A549 (cell line): ENCODE data around the gene PDZD11.

Experiments used
- CEBPB ChIP-seq, 2 experiments: fragments of >200 bp in 1 of 2; sonication (Bioruptor Twin) in 1 of 2; formaldehyde crosslinking in 1 of 2; IDR thresholded peaks; 2 replicates each; pipeline ENCODE4 v1.6.1; 2012 to 2016
- CHD4 ChIP-seq: fragments of 200-600 bp; sonication (generic); IDR thresholded peaks from 2 replicates; pipeline ENCODE4 v1.6.1; 2016; ENCODE audit warnings: antibody characterized with exemption, mild to moderate bottlenecking, borderline replicate concordance
- EP300 ChIP-seq, 2 experiments: fragments of >200 bp; sonication (Bioruptor Twin); formaldehyde crosslinking; IDR thresholded peaks; 2 replicates in 1 of 2; 3 replicates in 1 of 2; pipeline ENCODE4 v1.6.1; 2016 to 2017
- HMGXB4 ChIP-seq: fragments of 250-450 bp; sonication (Bioruptor Pico); IDR thresholded peaks from 2 replicates; pipeline ENCODE4 v1.5.0; 2021; ENCODE audit warnings: mild to moderate bottlenecking, moderate library complexity, borderline replicate concordance
- HOXB13 ChIP-seq: fragments of 250-450 bp; sonication (Bioruptor Pico); IDR thresholded peaks from 2 replicates; pipeline ENCODE4 v1.5.0; 2020; ENCODE audit warnings: low read depth, mild to moderate bottlenecking, moderate library complexity
- JUN ChIP-seq, 2 experiments: fragments of >200 bp; sonication (Bioruptor Twin); formaldehyde crosslinking; IDR thresholded peaks; 2 replicates in 1 of 2; 3 replicates in 1 of 2; pipeline ENCODE4 v1.6.1; 2016 to 2017
- JUNB ChIP-seq: fragments of >200 bp; sonication (Bioruptor Twin); formaldehyde crosslinking; IDR thresholded peaks from 2 replicates; pipeline ENCODE4 v1.6.1; 2016
- NFE2L2 ChIP-seq: fragments of 150-350 bp; conservative IDR thresholded peaks from 2 replicates; pipeline ENCODE4 v1.6.1; 2014; ENCODE audit warnings: low read length
- ZC3H11A ChIP-seq: fragments of 450-650 bp; IDR thresholded peaks from 2 replicates; pipeline ENCODE4 v1.6.1; 2014; ENCODE audit warnings: antibody characterized with exemption, mild to moderate bottlenecking
- TF ChIP-seq, protein P1 (sequence below): fragments of >200 bp; sonication (Bioruptor Twin); formaldehyde crosslinking; IDR thresholded peaks from 3 replicates; pipeline ENCODE4 v1.5.1; 2016
- TF ChIP-seq, protein P2 (sequence below): fragments of 200-600 bp; sonication (generic); IDR thresholded peaks from 2 replicates; pipeline ENCODE4 v1.6.1; 2016; ENCODE audit warnings: antibody characterized with exemption, mild to moderate bottlenecking, moderate library complexity
- TF ChIP-seq, protein P3 (sequence below): IDR thresholded peaks from 2 replicates; pipeline ENCODE4 v1.6.1; 2012

GRCh38 chrX:70301716-70302115 lies 12.0 kb upstream of the PDZD11 start:
- TF ChIP-seq CHD4 (no peak), HMGXB4 (CRISPR knock-in tag) (no peak), JUNB (no peak), JUN (IDR thresholded peaks at IDR 0.05) (no peak), CEBPB (IDR thresholded peaks at IDR 0.05) (no peak), EP300 (IDR thresholded peaks at IDR 0.05) (no peak), ZC3H11A (no peak), NFE2L2 (no peak), HOXB13 (CRISPR knock-in tag) (no peak)
- TF ChIP-seq, protein P1, sequence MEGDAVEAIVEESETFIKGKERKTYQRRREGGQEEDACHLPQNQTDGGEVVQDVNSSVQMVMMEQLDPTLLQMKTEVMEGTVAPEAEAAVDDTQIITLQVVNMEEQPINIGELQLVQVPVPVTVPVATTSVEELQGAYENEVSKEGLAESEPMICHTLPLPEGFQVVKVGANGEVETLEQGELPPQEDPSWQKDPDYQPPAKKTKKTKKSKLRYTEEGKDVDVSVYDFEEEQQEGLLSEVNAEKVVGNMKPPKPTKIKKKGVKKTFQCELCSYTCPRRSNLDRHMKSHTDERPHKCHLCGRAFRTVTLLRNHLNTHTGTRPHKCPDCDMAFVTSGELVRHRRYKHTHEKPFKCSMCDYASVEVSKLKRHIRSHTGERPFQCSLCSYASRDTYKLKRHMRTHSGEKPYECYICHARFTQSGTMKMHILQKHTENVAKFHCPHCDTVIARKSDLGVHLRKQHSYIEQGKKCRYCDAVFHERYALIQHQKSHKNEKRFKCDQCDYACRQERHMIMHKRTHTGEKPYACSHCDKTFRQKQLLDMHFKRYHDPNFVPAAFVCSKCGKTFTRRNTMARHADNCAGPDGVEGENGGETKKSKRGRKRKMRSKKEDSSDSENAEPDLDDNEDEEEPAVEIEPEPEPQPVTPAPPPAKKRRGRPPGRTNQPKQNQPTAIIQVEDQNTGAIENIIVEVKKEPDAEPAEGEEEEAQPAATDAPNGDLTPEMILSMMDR, result no peak
- TF ChIP-seq, protein P2, sequence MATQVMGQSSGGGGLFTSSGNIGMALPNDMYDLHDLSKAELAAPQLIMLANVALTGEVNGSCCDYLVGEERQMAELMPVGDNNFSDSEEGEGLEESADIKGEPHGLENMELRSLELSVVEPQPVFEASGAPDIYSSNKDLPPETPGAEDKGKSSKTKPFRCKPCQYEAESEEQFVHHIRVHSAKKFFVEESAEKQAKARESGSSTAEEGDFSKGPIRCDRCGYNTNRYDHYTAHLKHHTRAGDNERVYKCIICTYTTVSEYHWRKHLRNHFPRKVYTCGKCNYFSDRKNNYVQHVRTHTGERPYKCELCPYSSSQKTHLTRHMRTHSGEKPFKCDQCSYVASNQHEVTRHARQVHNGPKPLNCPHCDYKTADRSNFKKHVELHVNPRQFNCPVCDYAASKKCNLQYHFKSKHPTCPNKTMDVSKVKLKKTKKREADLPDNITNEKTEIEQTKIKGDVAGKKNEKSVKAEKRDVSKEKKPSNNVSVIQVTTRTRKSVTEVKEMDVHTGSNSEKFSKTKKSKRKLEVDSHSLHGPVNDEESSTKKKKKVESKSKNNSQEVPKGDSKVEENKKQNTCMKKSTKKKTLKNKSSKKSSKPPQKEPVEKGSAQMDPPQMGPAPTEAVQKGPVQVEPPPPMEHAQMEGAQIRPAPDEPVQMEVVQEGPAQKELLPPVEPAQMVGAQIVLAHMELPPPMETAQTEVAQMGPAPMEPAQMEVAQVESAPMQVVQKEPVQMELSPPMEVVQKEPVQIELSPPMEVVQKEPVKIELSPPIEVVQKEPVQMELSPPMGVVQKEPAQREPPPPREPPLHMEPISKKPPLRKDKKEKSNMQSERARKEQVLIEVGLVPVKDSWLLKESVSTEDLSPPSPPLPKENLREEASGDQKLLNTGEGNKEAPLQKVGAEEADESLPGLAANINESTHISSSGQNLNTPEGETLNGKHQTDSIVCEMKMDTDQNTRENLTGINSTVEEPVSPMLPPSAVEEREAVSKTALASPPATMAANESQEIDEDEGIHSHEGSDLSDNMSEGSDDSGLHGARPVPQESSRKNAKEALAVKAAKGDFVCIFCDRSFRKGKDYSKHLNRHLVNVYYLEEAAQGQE, result no peak
- TF ChIP-seq, protein P3, sequence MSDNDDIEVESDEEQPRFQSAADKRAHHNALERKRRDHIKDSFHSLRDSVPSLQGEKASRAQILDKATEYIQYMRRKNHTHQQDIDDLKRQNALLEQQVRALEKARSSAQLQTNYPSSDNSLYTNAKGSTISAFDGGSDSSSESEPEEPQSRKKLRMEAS, result no peak
